Panc1 (cell line): ENCODE data around the gene HOXA9. TPM values are rescaled to one million over a fixed set of nuclear protein-coding genes. Genes with fewer than 3 reads are reported as not detected.

Experiments
- ATAC-seq: fragments of 200-7000 bp; cut with Tn5 transposase; 2 replicates; pipeline ENCODE4 v1.9.1; 2020; ENCODE audit warnings: mild to moderate bottlenecking, moderate library complexity
- BruUV-seq: library from RNA; stranded (reverse); fragments of 400-500 nt; replicated peaks from 2 replicates; lab custom pipeline; 2021; lab: Mats Ljungman, UMichigan
- CTCF ChIA-PET: fragments of 300-600 bp; sonication (Branson Sonifier 250); formaldehyde crosslinking; loops from one replicate; lab custom pipeline; 2022; ENCODE audit warnings: antibody characterized with exemption; lab: Charles Lee
- POLR2A ChIA-PET: fragments of 300-600 bp; sonication (Branson Sonifier 250); formaldehyde crosslinking; loops from one replicate; lab custom pipeline; 2022; ENCODE audit warnings: antibody characterized with exemption; lab: Charles Lee
- DNase-seq: peaks from one replicate; pipeline ENCODE4 v3.0.0-alpha.2; 2010; ENCODE audit warnings: low read depth, low spot score
- H3K27ac ChIP-seq: 2 replicates; pipeline ENCODE4 v1.5.1; 2011; ENCODE audit warnings: mild to moderate bottlenecking, low read length, inconsistent platforms
- H3K27me3 ChIP-seq: fragments of 200-500 bp; sonication (Bioruptor generic); 2 replicates; pipeline ENCODE4 v1.6.0; 2014; ENCODE audit warnings: low read length, inconsistent platforms; ENCODE audit not compliant: control insufficient read depth, insufficient read depth
- H3K36me3 ChIP-seq: fragments of 200-500 bp; sonication (Bioruptor generic); 2 replicates; pipeline ENCODE4 v1.5.1; 2014; ENCODE audit warnings: inconsistent platforms, mild to moderate bottlenecking, low read length, moderate library complexity; ENCODE audit not compliant: control insufficient read depth, insufficient read depth
- H3K4me1 ChIP-seq: 2 replicates; pipeline ENCODE4 v1.5.1; 2011; ENCODE audit warnings: inconsistent platforms, mild to moderate bottlenecking, low read length, moderate library complexity; ENCODE audit not compliant: control insufficient read depth, insufficient read depth
- H3K4me3 ChIP-seq, 2 experiments: 2 replicates each; pipeline ENCODE4 v1.5.1; 2011 to 2012; ENCODE audit warnings: low read depth in 2 of 2, low read length in 2 of 2, mild to moderate bottlenecking in 2 of 2, inconsistent platforms in 1 of 2, moderate library complexity in 1 of 2
- H3K9me3 ChIP-seq: fragments of 200-500 bp; sonication (Bioruptor generic); 2 replicates; pipeline ENCODE4 v1.5.1; 2014; ENCODE audit warnings: low read depth, mild to moderate bottlenecking, inconsistent platforms, low read length, moderate library complexity; ENCODE audit not compliant: control insufficient read depth, insufficient read depth
- POLR2AphosphoS5 ChIP-seq: IDR thresholded peaks from 2 replicates; pipeline ENCODE4 v1.6.1; 2012; ENCODE audit warnings: mild to moderate bottlenecking, low read depth, low read length, moderate library complexity
- SIN3A ChIP-seq: IDR thresholded peaks from 2 replicates; pipeline ENCODE4 v1.6.1; 2012; ENCODE audit warnings: low read depth, mild to moderate bottlenecking, low read length, moderate library complexity, borderline replicate concordance; ENCODE audit not compliant: insufficient read depth
- TCF7L2 ChIP-seq: IDR thresholded peaks from 2 replicates; pipeline ENCODE4 v1.6.1; 2011; ENCODE audit warnings: mild to moderate bottlenecking, low read depth, low read length, inconsistent platforms
- in situ Hi-C: cut with HindIII; loops from 2 replicates; pipeline ENCODE4 v1.10.0; 2016; ENCODE audit warnings: low sequenced_read_pairs, low pct_unique_long_range_greater_than_20kb
- intact Hi-C: fragments of 100-400 bp; cut with micrococcal nuclease; formaldehyde crosslinking; loops from one replicate; pipeline ENCODE4 v1.10.0; 2022; ENCODE audit not compliant: unreplicated experiment
- total RNA-seq: library from RNA; stranded (reverse); gene quantifications from one replicate; pipeline ENCODE4 v1.2.1, GENCODE V29; 2021; ENCODE audit not compliant: unreplicated experiment
- TF ChIP-seq, protein P1 (sequence below), 2 experiments: IDR thresholded peaks; 2 replicates each; pipeline ENCODE4 v1.6.1; 2011 to 2012; ENCODE audit warnings: low read depth in 2 of 2, control low read depth in 1 of 2, low read length in 1 of 2, mild to moderate bottlenecking in 1 of 2, moderate library complexity in 1 of 2; ENCODE audit not compliant: insufficient read depth in 1 of 2
- TF ChIP-seq, protein P2 (sequence below): fragments of 450-650 bp; IDR thresholded peaks from 2 replicates; pipeline ENCODE4 v1.5.1; 2017; ENCODE audit warnings: mild to moderate bottlenecking

The HOXA9 gene
- total RNA-seq, 1 experiment from 2014 or later = not detected

DNA sequence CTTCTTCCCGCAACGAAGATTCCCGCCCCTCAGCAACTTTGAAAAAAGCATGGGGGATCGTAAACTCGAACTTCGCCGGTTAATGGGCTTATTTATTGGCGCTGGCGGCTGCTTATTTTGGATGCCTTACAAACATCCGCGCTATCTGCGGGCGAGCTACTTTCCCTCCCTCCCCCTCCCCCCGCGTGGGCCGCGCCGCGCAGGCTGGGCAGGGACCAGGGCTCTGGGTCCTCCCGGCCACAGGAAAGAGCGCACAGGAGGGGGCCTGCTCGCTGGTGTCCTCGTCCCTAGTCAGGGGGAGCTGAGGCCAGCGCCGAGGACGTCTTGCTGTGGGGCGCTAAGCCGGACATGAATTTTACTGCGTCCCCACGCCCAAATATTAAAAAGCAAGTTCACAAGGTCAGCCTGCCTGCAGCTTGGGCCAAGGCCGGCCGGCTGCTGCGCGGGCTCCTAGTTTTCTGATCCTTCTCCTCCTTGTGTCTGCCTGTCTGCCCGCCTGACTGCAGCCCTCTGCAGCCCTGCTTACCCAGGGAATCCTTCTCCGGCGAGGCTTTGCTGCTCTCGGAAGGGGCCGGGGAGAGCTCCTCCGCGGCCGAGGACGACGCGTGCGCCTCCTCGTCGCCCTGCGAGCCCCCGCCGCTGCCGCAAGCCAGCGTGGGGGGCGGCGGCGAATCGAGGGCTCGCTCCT, 7.6 kb upstream of the HOXA9 start:
- Histone ChIP-seq H3K4me1 (peaks cover 5% of the 10 kb centered on the region; the same call in 1 of the 2 replicates), H3K9me3 (no peaks in the 10 kb centered on the region), H3K27me3 (no peaks in the 10 kb centered on the region), H3K27ac (no peak overlapping the region), H3K36me3 (no peaks in the 10 kb centered on the region), H3K4me3 (no peak overlapping the region)
- ATAC-seq (no peak), DNase-seq (no peak)
- in situ Hi-C loops = no loop called here
- no TSS peak for BruUV-seq
- intact Hi-C loops = no loop called here
- POLR2A ChIA-PET = no interaction called here
- CTCF ChIA-PET = no interaction called here
- TF ChIP-seq, protein P1, sequence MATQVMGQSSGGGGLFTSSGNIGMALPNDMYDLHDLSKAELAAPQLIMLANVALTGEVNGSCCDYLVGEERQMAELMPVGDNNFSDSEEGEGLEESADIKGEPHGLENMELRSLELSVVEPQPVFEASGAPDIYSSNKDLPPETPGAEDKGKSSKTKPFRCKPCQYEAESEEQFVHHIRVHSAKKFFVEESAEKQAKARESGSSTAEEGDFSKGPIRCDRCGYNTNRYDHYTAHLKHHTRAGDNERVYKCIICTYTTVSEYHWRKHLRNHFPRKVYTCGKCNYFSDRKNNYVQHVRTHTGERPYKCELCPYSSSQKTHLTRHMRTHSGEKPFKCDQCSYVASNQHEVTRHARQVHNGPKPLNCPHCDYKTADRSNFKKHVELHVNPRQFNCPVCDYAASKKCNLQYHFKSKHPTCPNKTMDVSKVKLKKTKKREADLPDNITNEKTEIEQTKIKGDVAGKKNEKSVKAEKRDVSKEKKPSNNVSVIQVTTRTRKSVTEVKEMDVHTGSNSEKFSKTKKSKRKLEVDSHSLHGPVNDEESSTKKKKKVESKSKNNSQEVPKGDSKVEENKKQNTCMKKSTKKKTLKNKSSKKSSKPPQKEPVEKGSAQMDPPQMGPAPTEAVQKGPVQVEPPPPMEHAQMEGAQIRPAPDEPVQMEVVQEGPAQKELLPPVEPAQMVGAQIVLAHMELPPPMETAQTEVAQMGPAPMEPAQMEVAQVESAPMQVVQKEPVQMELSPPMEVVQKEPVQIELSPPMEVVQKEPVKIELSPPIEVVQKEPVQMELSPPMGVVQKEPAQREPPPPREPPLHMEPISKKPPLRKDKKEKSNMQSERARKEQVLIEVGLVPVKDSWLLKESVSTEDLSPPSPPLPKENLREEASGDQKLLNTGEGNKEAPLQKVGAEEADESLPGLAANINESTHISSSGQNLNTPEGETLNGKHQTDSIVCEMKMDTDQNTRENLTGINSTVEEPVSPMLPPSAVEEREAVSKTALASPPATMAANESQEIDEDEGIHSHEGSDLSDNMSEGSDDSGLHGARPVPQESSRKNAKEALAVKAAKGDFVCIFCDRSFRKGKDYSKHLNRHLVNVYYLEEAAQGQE (IDR thresholded peaks at IDR 0.05; ENCODE audit: insufficient read depth in 1 of 2, low read depth in 2 of 2, low read length in 1 of 2) = no peak

DNA sequence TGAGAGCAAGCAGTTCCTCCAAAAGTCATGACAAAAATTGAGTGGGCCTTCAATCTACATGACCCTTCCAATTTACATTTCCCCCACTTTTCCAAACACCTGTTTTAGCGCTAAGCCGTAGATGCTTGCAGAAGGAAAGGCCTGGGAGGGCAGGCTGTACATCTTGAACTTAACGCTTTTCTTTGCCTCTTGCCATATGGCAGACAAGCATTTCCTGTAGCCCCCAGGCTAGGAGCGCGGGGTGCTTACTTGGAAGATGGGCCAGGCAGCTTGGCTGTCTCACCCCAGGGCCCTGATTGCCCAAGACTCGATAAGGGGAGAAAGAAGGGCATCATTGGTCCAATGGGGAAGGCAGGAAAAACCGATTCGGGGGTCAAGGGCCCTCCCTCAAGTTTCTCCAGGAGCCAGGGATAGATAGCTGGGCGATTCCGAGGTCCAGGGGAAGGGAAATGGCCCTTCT, 7.0 kb upstream of the HOXA9 start:
- BruUV-seq = no TSS peak
- ATAC-seq (no peak), DNase-seq (no peak)
- Histone ChIP-seq H3K27ac (no peak overlapping the region), H3K36me3 (no peaks in the 10 kb centered on the region), H3K4me1 (peaks cover 5% of the 10 kb centered on the region; the same call in 1 of the 2 replicates), H3K9me3 (no peaks in the 10 kb centered on the region), H3K27me3 (no peaks in the 10 kb centered on the region), H3K4me3 (no peak overlapping the region)
- intact Hi-C loops = no loop called here
- POLR2A ChIA-PET = no interaction called here
- CTCF ChIA-PET = no interaction called here
- TF ChIP-seq POLR2AphosphoS5 (no peak), SIN3A (no peak), TCF7L2 (no peak)
- TF ChIP-seq, protein P1 (IDR thresholded peaks at IDR 0.05; ENCODE audit: insufficient read depth in 1 of 2, low read depth in 2 of 2, low read length in 1 of 2) = no peak
- TF ChIP-seq, protein P2, sequence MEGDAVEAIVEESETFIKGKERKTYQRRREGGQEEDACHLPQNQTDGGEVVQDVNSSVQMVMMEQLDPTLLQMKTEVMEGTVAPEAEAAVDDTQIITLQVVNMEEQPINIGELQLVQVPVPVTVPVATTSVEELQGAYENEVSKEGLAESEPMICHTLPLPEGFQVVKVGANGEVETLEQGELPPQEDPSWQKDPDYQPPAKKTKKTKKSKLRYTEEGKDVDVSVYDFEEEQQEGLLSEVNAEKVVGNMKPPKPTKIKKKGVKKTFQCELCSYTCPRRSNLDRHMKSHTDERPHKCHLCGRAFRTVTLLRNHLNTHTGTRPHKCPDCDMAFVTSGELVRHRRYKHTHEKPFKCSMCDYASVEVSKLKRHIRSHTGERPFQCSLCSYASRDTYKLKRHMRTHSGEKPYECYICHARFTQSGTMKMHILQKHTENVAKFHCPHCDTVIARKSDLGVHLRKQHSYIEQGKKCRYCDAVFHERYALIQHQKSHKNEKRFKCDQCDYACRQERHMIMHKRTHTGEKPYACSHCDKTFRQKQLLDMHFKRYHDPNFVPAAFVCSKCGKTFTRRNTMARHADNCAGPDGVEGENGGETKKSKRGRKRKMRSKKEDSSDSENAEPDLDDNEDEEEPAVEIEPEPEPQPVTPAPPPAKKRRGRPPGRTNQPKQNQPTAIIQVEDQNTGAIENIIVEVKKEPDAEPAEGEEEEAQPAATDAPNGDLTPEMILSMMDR = no peak
- in situ Hi-C loops = no loop called here
